Spleen (tissue), 7 donors: ENCODE results near the gene CAMTA1.

Experiments used
- POLR2A ChIP-seq, 3 donors: fragments of 450-650 bp; IDR thresholded peaks; one replicate each; pipeline ENCODE4 v1.5.1; 2017; ENCODE audit warnings: antibody characterized with exemption in 3 of 3, mild to moderate bottlenecking in 1 of 3
- TF ChIP-seq, protein P1 (sequence below), 11 experiments: fragments of 200-600 bp in 7 of 11; fragments of 450-650 bp in 4 of 11; sonication (generic) in 4 of 11; IDR thresholded peaks in 8 of 11; conservative IDR thresholded peaks in 3 of 11; 1 replicate in 7 of 11; 2 replicates in 4 of 11; pipeline versions ENCODE4 v1.4.0 to v1.8.0; 2016 to 2021; ENCODE audit warnings: antibody characterized with exemption in 11 of 11, inconsistent platforms in 4 of 11, mild to moderate bottlenecking in 1 of 11
- donor health status: DM: no; HTN: no; CAD: no; lungs with moderate emphysema.
- donor health status: DM: no; HTN: no; CAD: no.
- donor health status: DM: no; HTN: no; CAD: no.

DNA sequence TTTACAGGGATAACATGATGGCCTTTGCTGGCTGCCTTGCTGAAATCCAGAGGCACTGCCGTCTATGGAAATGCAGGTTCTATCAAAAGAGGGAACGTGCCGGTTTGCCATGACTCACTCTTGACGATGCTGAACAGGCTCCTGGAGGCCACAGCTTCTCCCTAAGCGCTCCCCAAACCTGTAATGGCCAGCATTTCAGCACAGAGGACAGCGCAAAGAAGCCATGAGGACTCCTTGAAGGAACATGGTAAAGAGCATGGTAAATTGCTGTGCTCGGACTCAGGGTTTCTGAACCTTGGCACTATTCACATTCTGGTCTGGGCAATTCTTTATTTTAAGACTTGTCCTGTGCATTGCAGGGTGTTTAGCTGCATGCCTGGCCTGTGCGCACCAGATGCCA, 217.5 kb downstream of the CAMTA1 start:
- TF ChIP-seq POLR2A (IDR thresholded peaks at IDR 0.05): no peak
- TF ChIP-seq, protein P1, sequence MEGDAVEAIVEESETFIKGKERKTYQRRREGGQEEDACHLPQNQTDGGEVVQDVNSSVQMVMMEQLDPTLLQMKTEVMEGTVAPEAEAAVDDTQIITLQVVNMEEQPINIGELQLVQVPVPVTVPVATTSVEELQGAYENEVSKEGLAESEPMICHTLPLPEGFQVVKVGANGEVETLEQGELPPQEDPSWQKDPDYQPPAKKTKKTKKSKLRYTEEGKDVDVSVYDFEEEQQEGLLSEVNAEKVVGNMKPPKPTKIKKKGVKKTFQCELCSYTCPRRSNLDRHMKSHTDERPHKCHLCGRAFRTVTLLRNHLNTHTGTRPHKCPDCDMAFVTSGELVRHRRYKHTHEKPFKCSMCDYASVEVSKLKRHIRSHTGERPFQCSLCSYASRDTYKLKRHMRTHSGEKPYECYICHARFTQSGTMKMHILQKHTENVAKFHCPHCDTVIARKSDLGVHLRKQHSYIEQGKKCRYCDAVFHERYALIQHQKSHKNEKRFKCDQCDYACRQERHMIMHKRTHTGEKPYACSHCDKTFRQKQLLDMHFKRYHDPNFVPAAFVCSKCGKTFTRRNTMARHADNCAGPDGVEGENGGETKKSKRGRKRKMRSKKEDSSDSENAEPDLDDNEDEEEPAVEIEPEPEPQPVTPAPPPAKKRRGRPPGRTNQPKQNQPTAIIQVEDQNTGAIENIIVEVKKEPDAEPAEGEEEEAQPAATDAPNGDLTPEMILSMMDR (IDR thresholded peaks at IDR 0.05 in 8 of 11, conservative IDR thresholded peaks at IDR 0.05 in 3 of 11): no peak
